Activated naive CD4-positive, alpha-beta T cell treated with anti-CD3 and anti-CD28 coated beads, Interleukin-2, amount 50 U/mL, for 72 hours (primary cell): Measurements from ENCODE around the gene ECSCR. TPM values are rescaled to one million over a fixed set of nuclear protein-coding genes. Genes with fewer than 3 reads are reported as not detected.
A peak's percentile ranks its signal among the peaks of the same experiment; 100 is the strongest.

ENCODE experiments used
- ATAC-seq, 2 donors: fragments of 150-1000 bp; cut with Tn5 transposase; 2 replicates each; pipeline ENCODE4 v1.10.0; 2021; ENCODE audit warnings: mild to moderate bottlenecking in 2 of 2, moderate library complexity in 2 of 2
- DNase-seq, 2 donors: peaks; one replicate each; pipeline ENCODE4 v3.0.0; 2021 to 2022; ENCODE audit warnings: low spot score in 2 of 2
- H3K27ac Mint-ChIP-seq, 2 donors: one replicate each; pipeline ENCODE4 v1.8.0; 2022; ENCODE audit warnings: mild to moderate bottlenecking in 2 of 2, mixed read lengths in 2 of 2
- H3K36me3 Mint-ChIP-seq, 2 donors: one replicate each; pipeline ENCODE4 v1.8.0; 2022; ENCODE audit warnings: mixed read lengths in 2 of 2
- H3K9me3 Mint-ChIP-seq, 2 donors: one replicate each; pipeline ENCODE4 v1.8.0; 2022; ENCODE audit warnings: mixed read lengths in 2 of 2
- total RNA-seq, 2 donors: library from RNA; stranded (reverse); gene quantifications; one replicate each; pipeline ENCODE4 v1.2.3, GENCODE V29; 2022

ECSCR gene
- total RNA-seq, 2 donors from 2014 or later: 1.9 TPM; not detected in 1

GRCh38 chr5:139435676-139436075, 26.9 kb downstream of the ECSCR start:
- ATAC-seq: no peak
- H3K9me3 Mint-ChIP-seq: no peaks in the 10 kb centered on the region
- H3K27ac Mint-ChIP-seq: no peak overlapping the region
- peaks cover 0 to 52% of the 10 kb centered on the region in 2 donors for H3K36me3 Mint-ChIP-seq
- DNase-seq: no peak

GRCh38 chr5:139431706-139432105, 30.8 kb downstream of the ECSCR start:
- no peak overlapping the region for H3K27ac Mint-ChIP-seq
- no peaks in the 10 kb centered on the region for H3K9me3 Mint-ChIP-seq
- DNase-seq (no peak), ATAC-seq (no peak)
- peaks cover 0 to 45% of the 10 kb centered on the region in 2 donors for H3K36me3 Mint-ChIP-seq

DNA sequence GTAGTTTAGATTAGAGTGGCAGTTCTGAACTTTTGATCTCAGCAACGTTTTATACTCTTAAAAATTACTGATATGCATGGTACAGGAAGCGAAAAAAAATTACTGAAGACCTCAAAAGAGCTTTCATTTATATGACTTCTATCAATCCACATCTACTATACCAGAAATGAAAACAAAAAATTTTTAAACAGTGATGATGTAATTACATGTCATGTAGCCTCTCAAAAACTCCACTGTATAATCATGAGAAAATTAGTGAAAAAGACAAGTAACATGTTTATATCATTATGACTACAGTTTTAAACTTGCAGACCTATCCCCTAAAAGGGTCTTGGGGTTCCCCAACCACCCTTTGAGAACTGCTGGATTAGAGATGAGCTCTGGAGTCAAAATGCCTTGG, 32.5 kb downstream of the ECSCR start:
- ATAC-seq (peak in 1 of 2 donors; percentile 60), DNase-seq (no peak)
- Mint-ChIP-seq H3K36me3 (peaks cover 0 to 38% of the 10 kb centered on the region in 2 donors), H3K9me3 (no peaks in the 10 kb centered on the region), H3K27ac (no peak overlapping the region)

DNA sequence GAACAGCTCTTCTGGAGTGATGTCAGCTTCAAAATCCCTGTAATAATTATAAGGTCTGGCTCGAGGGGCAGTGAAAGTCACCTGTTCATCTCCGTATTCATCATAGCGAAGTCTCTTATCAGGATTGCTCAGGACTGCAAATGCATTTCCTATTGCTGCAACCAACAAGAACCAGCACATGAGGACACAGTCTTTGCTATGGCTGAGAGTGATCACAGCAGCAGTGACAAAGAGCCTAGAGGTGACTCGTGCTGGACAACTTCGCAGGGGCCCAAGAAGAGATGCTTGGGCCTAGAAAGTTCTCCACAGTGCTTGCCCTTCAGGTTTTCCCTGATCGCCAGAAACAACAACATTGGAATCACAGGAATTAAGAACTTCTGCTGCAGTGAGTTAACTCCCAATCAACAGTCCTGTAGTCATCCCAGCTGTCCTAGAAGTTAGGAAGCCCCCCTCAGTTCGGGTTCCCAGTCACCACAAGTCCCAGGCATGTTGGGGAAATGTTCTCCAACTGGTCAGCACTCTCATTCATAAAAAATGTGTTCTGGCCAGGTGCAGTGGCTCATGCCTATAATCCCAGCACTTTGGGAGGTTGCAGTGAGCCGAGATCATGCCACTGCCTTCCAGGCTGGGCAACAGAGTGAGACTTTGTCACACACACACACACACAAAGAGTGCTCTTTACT, 36.2 kb downstream of the ECSCR start:
- H3K27ac Mint-ChIP-seq: no peak overlapping the region
- no peak for ATAC-seq
- DNase-seq: no peak
- H3K36me3 Mint-ChIP-seq: peaks cover 0 to 41% of the 10 kb centered on the region in 2 donors
- no peaks in the 10 kb centered on the region for H3K9me3 Mint-ChIP-seq

DNA sequence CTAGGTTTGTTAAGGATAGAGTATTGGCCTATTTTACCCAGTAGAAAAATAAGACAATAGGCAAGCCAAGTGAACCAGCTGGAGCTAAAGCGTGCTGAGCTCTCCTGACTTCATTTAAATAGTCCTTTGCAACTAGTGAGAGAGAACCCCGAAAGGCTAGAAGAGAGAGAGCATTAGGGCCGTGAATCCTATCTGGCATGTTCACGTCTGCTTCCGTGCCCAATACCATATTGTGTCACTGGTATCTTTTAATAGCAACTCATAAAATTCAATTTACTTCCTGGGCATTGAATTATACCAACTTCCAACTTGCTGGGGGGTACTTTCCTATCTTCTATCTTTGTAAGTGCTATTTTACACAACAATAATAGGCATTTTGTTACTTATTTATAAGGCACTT, 37.0 kb downstream of the ECSCR start:
- ATAC-seq: no peak
- Mint-ChIP-seq H3K36me3 (peaks cover 5 to 40% of the 10 kb centered on the region in 2 donors), H3K9me3 (no peaks in the 10 kb centered on the region), H3K27ac (no peak overlapping the region)
- DNase-seq: no peak

DNA sequence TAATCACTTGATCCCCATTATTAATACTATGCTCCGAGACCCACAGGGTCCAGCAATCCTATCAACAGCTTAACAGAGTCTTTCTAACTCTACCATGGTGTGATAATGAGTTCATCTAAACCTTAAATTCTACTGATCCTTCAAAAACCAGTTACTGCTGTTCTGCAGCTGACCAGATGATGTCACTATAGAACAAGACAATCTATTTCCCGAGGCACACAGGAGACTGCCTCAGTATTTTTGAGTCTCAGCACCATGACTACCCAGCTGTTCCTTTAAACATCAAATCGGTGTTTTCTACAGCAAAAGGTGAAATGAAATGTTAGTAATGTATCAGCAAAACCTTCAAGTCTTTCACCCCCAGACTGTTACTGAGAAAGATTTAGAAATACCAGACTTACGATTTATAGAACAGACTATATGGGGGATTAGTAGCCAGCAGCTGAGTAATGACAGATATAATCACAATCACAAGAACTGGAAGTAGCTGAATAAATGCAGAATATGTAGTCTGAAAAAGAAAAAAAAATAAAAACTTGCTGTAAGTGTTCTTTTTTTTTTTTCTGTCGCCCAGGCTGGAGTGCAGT, 40.1 kb downstream of the ECSCR start:
- Mint-ChIP-seq H3K9me3 (no peaks in the 10 kb centered on the region), H3K36me3 (peaks cover 13 to 38% of the 10 kb centered on the region in 2 donors), H3K27ac (peak overlapping the region in 1 of 2 donors; percentile 35)
- ATAC-seq (peak; percentile 86 to 92), DNase-seq (peak in 1 of 2 donors; percentile 56)

DNA sequence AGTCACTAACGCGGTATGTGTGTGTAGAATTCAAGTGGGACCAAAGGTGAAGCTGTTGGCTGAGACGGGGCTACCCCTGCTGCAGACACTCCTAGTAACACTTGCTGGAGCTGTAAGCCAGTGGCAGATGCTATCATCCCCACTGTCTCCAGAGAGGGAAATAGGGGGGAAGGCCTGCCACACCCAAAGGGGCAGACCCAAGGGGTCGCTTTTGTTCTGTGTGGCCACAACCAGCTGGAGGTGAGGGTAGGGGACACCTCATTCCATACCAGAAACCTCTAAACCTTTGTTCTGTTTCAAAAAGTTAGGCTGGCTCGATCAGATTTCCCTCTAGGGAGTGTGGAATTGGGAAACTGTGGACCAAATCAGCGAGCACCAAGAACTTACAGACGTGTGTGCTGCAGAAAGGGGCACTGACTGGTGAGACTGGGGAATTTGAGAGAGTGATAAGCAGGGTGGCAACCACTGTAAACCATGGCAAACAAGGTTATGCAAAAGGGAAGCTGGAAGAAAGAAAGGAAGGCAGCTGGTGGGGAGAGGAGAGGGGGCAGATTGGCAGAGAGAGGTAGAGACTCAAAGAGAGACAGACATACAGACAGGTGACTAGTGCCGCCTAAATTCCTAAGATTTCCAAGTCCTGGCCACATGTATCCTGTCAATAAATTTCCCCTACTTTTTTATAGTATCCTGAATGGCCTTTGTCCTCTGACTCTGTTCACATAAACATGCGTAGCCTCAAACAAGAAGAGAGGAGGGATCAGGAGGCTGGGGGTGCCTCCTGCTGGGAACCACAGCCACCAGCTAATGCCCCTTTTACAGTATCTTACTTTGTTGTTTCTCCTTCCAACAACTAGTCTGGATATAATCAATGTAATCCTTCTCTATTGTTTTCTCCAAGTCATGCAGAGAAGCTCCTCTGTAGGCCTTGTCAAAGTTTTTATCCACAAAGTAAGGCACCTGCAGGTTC, 43.0 kb downstream of the ECSCR start:
- Mint-ChIP-seq H3K36me3 (peaks cover 13 to 47% of the 10 kb centered on the region in 2 donors), H3K9me3 (no peaks in the 10 kb centered on the region), H3K27ac (peak overlapping the region in 1 of 2 donors; percentile 11)
- ATAC-seq (no peak), DNase-seq (no peak)

GRCh38 chr5:139418793-139419192, 43.8 kb downstream of the ECSCR start:
- DNase-seq (no peak), ATAC-seq (no peak)
- peaks cover 13 to 48% of the 10 kb centered on the region in 2 donors for H3K36me3 Mint-ChIP-seq
- H3K27ac Mint-ChIP-seq: no peak overlapping the region
- no peaks in the 10 kb centered on the region for H3K9me3 Mint-ChIP-seq

DNA sequence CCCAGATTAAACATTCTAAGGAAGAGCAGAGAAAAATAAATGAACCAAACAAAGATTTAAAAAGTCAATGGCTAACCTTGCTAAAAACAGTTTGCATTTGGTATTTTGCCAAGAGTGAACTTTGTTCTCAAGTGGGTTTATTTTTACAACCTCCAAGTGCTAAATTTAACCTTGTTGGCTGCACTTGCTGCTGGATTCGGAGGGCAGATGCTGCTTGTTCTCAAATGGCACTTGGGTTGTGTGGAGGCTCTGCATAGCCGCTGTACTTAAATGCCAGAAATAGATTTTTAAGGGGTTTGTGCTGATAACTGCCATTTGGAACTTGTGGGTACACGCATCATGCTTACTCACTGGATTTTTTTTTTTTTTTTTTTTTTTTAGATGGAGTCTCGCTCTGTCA, 45.3 kb downstream of the ECSCR start:
- DNase-seq: no peak
- Mint-ChIP-seq H3K9me3 (no peaks in the 10 kb centered on the region), H3K36me3 (peaks cover 23 to 57% of the 10 kb centered on the region in 2 donors), H3K27ac (peak overlapping the region; percentile 79 to 97)
- no peak for ATAC-seq

DNA sequence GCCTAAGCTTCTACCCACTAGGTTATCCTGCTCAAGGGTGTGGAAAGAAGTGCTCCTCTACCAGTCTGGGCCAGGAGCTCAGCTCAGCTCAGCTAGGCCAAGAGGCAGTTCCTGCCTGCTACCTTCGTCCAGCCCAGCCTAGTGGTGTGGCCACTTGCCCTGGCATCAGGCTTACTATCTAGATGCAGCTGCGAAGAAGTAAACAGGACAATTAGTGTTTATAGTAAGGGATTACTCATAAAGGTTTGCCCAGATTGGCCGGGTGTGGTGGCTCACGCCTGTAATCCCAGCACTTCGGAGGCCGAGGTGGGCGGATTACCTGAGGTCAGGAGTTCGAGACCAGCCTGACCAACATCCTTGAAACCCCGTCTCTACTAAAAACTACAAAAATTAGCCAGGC, 45.9 kb downstream of the ECSCR start:
- ATAC-seq (no peak), DNase-seq (no peak)
- H3K27ac Mint-ChIP-seq: peak overlapping the region; percentile 97 to 98
- no peaks in the 10 kb centered on the region for H3K9me3 Mint-ChIP-seq
- H3K36me3 Mint-ChIP-seq: peaks cover 23 to 58% of the 10 kb centered on the region in 2 donors

GRCh38 chr5:139415869-139416268, 46.7 kb downstream of the ECSCR start:
- ATAC-seq (no peak), DNase-seq (no peak)
- Mint-ChIP-seq H3K27ac (peak overlapping the region; percentile 97 to 98), H3K36me3 (peaks cover 21 to 63% of the 10 kb centered on the region in 2 donors), H3K9me3 (no peaks in the 10 kb centered on the region)

DNA sequence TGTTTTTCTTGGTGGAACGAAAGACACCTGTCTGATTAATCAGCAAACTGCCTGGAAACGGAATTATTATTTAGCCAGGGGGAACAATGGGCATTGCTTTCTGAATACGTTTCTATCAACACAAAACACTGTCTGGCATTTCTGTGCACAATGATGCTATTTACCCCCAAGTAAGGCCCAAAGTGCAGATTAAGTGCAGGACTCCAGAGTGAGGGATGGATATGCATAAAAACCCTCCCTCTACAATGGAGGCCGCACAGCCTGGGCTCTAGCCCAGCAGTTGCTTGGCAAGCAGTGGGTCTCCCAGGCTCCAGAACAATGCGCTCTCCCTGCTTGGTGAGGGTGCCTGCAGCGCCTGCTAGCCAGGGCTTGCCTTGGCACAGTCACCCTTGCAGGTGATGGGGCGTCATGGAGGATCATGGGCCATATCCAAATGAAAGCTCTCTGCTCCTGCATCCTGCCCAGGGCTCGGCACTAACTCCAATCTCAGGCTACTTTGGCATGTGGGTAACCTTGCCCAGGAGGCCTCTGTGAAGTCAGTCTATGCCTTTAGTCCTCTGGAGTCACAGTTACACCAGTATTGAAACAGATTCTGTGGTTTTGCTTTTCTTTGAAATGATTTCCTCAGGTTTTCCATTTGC, 47.2 kb downstream of the ECSCR start:
- H3K9me3 Mint-ChIP-seq: no peaks in the 10 kb centered on the region
- ATAC-seq: peak; percentile 78 to 79
- no peak for DNase-seq
- H3K27ac Mint-ChIP-seq: peak overlapping the region; percentile 97 to 98
- H3K36me3 Mint-ChIP-seq: peaks cover 16 to 60% of the 10 kb centered on the region in 2 donors

- Mint-ChIP-seq H3K9me3 (no peaks in the 10 kb centered on the region), H3K27ac (peak overlapping the region; percentile 97 to 98), H3K36me3 (peaks cover 16 to 59% of the 10 kb centered on the region in 2 donors)
- no peak for DNase-seq
- ATAC-seq: peak; percentile 21 to 63
Measured at GRCh38 chr5:139414581-139415130, 47.9 kb downstream of the ECSCR start.

DNA sequence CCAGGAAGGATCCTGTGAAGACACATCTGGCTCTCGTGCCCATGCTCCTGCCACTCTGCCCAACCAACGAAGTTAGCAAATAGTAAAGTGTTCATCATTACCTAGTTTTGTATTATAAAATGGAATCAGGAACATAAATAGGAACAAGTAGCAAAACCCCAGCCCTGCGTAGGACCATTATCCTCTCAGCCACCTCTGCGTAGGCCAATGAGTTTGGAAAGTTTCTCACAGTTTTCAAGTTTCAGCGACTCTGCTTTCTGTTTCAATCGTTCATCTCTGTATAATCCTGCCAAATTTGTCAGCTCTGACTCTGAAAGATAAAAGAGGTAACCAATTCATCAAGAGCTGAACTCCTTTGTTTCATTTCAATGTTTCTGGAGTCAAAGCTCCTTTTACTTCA, 48.6 kb downstream of the ECSCR start:
- Mint-ChIP-seq H3K9me3 (no peaks in the 10 kb centered on the region), H3K27ac (peak overlapping the region; percentile 97 to 98), H3K36me3 (peaks cover 16 to 52% of the 10 kb centered on the region in 2 donors)
- DNase-seq (no peak), ATAC-seq (peak; percentile 56 to 76)

GRCh38 chr5:139413153-139413552, 49.4 kb downstream of the ECSCR start:
- ATAC-seq: no peak
- peak overlapping the region; percentile 97 to 98 for H3K27ac Mint-ChIP-seq
- H3K9me3 Mint-ChIP-seq: no peaks in the 10 kb centered on the region
- peaks cover 9 to 44% of the 10 kb centered on the region in 2 donors for H3K36me3 Mint-ChIP-seq
- no peak for DNase-seq
